Measurements from ENCODE around the gene RNF167. TPM values are rescaled to one million over a fixed set of nuclear protein-coding genes. Genes with fewer than 3 reads are reported as not detected.

Gene RNF167
- total RNA-seq, 1 donor from 2014 or later, result 119 TPM

GRCh38 chr17:4960279-4960922 lies 20.3 kb downstream of the RNF167 start:
- peaks cover 7% of the 10 kb centered on the region for H3K4me1 Mint-ChIP-seq
- no peaks in the 10 kb centered on the region for H3K27me3 Mint-ChIP-seq
- H3K27ac Mint-ChIP-seq, result no peak overlapping the region
- intact Hi-C loops (cut with micrococcal nuclease), result loop anchor here (10.0 kb wide), 1 partner anchor 166 kb away; the partner anchor contains the start of gene PSMB6
- peaks cover 36% of the 10 kb centered on the region for H3K36me3 Mint-ChIP-seq (ENCODE audit: low read depth)
- no peak overlapping the region for H3K4me3 Mint-ChIP-seq
- no peak for DNase-seq
- no peaks in the 10 kb centered on the region for H3K9me3 Mint-ChIP-seq

GRCh38 chr17:4965311-4965986 lies 25.4 kb downstream of the RNF167 start:
- Mint-ChIP-seq H3K36me3 (ENCODE audit: low read depth) (peaks cover 25% of the 10 kb centered on the region), H3K4me1 (peaks cover 12% of the 10 kb centered on the region), H3K9me3 (no peaks in the 10 kb centered on the region), H3K4me3 (peak overlapping the region; percentile 55), H3K27ac (no peak overlapping the region), H3K27me3 (no peaks in the 10 kb centered on the region)
- intact Hi-C loops (cut with micrococcal nuclease), result loop anchor here (10.0 kb wide), 1 partner anchor 171 kb away; the partner anchor contains the start of gene PSMB6
- DNase-seq, result no peak

DNA sequence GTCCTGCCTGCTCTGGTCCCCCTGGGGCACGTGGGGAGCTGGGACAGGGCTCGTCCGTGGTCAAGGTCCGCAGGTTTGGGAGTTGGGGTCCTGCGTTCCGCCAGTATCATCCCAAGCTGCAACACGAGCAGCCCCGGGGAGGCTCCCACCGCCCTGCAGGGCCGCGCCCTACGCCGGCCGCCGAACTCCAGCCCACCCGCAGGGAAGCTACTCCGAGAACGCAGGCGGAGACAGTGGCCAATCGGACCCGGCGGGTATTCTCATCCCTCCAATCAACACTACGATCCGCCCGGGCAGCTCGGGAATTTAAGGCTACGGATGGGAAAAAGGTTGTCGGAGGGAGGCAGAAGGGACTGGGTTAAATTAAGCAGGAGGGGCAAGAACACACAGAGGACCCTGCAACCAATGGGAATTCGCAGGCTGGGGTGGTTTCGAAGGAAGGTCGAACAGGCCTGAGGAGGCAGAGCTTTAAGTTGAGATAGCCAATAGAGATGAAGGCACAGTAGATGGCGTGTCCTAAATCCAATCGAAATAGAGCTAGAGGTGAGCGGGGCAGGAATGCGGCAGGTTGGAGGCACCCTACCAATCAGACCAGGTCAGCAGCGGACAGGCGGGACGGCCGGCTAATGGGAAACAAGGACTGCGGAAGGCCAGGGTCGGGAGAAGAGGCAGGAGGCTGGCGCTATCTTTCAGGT lies 26.9 kb downstream of the RNF167 start:
- H3K27me3 Mint-ChIP-seq, result no peaks in the 10 kb centered on the region
- intact Hi-C loops (cut with micrococcal nuclease), result loop anchor here (1.0 to 10.0 kb wide), 5 partner anchors 19 to 172 kb away; partner anchors contain the start of genes CAMTA2, INCA1, KIF1C and PFN1
- no peaks in the 10 kb centered on the region for H3K9me3 Mint-ChIP-seq
- peak; percentile 98 for DNase-seq
- H3K27ac Mint-ChIP-seq, result peak overlapping the region; percentile 82
- peaks cover 12% of the 10 kb centered on the region for H3K4me1 Mint-ChIP-seq
- no peak overlapping the region for H3K4me3 Mint-ChIP-seq
- H3K36me3 Mint-ChIP-seq (ENCODE audit: low read depth), result peaks cover 30% of the 10 kb centered on the region

GRCh38 chr17:4967539-4968485 lies 27.7 kb downstream of the RNF167 start, which contains the start of gene SPAG7:
SPAG7 (minus strand) TSS chr17:4967817; CDS start chr17:4967804, 13 bp downstream.
- Mint-ChIP-seq H3K4me1 (peaks cover 12% of the 10 kb centered on the region), H3K4me3 (no peak within 1 kb of the TSS), H3K36me3 (ENCODE audit: low read depth) (peaks cover 37% of the 10 kb centered on the region), H3K27ac (peak within 1 kb of the TSS; percentile 82), H3K27me3 (no peaks in the 10 kb centered on the region), H3K9me3 (no peaks in the 10 kb centered on the region)
- peak; percentile 99 for DNase-seq
- intact Hi-C loops (cut with micrococcal nuclease), result loop anchor here (1.0 to 10.0 kb wide), 5 partner anchors 19 to 173 kb away; partner anchors contain the start of genes CAMTA2, INCA1, KIF1C and PFN1

- Mint-ChIP-seq H3K4me1 (peaks cover 12% of the 10 kb centered on the region), H3K36me3 (ENCODE audit: low read depth) (peaks cover 40% of the 10 kb centered on the region), H3K27ac (no peak overlapping the region), H3K9me3 (no peaks in the 10 kb centered on the region), H3K27me3 (no peaks in the 10 kb centered on the region), H3K4me3 (no peak overlapping the region)
- no peak for DNase-seq
- intact Hi-C loops (cut with micrococcal nuclease), result loop anchor here (10.0 kb wide), 1 partner anchor 174 kb away; the partner anchor contains the start of gene PSMB6
Measured at GRCh38 chr17:4968486-4969046, 28.5 kb downstream of the RNF167 start.

DNA sequence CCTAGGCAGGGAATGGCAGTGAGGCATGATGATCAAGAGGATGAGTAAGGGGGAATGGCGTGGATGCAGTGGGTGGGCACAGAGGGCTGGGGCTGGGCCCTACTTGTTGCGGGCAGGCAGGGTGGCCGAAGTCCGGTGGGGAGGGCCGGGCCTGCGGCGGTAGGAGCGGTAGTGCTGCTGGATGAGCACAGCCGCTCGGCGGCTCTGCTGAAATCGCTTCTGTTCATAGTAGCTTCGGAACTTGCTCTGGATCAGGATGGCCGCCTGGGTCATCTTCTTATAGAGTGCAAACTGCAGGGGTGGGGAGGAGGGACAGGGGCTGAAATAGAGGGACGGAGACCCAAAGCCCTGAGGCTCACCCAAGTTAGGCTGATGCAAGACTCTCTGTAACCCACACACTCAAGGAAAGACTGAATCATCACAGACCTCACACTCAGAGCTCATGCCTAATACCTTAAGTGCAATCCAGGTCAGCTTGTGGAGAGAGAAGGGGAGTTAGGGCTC lies 29.0 kb downstream of the RNF167 start:
- H3K36me3 Mint-ChIP-seq (ENCODE audit: low read depth), result peaks cover 45% of the 10 kb centered on the region
- no peak overlapping the region for H3K4me3 Mint-ChIP-seq
- peak; percentile 78 for DNase-seq
- intact Hi-C loops (cut with micrococcal nuclease), result loop anchor here (10.0 kb wide), 1 partner anchor 174 kb away; the partner anchor contains the start of gene PSMB6
- H3K9me3 Mint-ChIP-seq, result no peaks in the 10 kb centered on the region
- H3K4me1 Mint-ChIP-seq, result peaks cover 12% of the 10 kb centered on the region
- no peaks in the 10 kb centered on the region for H3K27me3 Mint-ChIP-seq
- no peak overlapping the region for H3K27ac Mint-ChIP-seq

DNA sequence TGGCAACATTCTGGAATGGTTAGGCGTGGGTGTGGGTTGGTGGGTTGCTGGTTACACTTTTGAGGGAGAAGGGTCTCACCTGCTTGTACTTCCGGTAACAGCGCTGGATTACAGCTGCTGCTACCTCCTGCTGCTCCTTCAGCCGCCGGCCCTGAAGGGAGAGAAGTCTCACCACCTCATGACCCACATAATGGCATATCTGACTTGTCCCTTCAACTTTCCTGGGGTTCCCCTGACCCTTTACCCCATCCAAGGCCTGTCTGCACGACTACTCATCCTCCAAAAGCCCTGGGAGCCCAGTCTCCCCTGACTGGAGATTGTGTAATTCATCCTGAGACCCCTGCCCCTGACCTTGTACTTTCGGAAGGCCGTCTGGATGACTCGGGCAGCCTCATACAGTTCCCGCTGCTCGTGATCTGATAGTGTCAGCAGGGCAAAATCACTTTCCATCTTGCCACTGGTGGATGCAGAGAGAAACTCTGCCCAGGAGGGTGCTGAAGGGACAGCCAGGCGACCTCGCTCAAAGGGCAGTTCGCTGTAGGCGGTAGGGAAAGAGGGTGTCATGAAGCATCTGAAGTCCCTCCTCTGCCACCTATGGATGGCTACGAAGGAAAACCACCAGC lies 29.6 kb downstream of the RNF167 start:
- intact Hi-C loops (cut with micrococcal nuclease), result loop anchor here (10.0 kb wide), 1 partner anchor 175 kb away; the partner anchor contains the start of gene PSMB6
- no peak overlapping the region for H3K27ac Mint-ChIP-seq
- no peak overlapping the region for H3K4me3 Mint-ChIP-seq
- H3K9me3 Mint-ChIP-seq, result no peaks in the 10 kb centered on the region
- H3K27me3 Mint-ChIP-seq, result no peaks in the 10 kb centered on the region
- peaks cover 12% of the 10 kb centered on the region for H3K4me1 Mint-ChIP-seq
- H3K36me3 Mint-ChIP-seq (ENCODE audit: low read depth), result peaks cover 50% of the 10 kb centered on the region
- no peak for DNase-seq

- H3K36me3 Mint-ChIP-seq (ENCODE audit: low read depth), result peaks cover 51% of the 10 kb centered on the region
- DNase-seq, result no peak
- H3K27me3 Mint-ChIP-seq, result no peaks in the 10 kb centered on the region
- H3K4me1 Mint-ChIP-seq, result peaks cover 10% of the 10 kb centered on the region
- no peak overlapping the region for H3K27ac Mint-ChIP-seq
- intact Hi-C loops (cut with micrococcal nuclease), result no loop called here
- peak overlapping the region; percentile 27 for H3K4me3 Mint-ChIP-seq
- H3K9me3 Mint-ChIP-seq, result no peaks in the 10 kb centered on the region
Measured at GRCh38 chr17:4970273-4970672, 30.2 kb downstream of the RNF167 start.

DNA sequence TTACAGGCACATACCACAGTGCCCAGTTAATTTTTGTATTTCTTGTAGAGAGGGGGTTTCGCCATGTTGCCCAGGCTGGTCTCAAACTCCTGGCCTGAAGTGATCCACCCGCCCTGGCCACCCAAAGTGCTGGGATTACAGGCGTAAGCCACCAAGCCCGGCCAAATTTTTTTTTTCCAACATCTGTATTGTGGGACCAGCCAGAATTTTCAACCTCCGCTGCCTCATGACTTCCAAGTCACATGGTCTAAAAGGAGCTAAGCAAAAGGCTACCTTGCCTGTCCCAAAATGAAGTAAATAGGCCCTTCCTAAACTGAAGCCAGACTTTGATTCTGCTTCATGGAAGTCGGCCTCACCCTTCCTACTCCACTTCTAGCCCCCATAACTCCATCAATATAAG lies 31.8 kb downstream of the RNF167 start:
- no peak overlapping the region for H3K4me3 Mint-ChIP-seq
- H3K4me1 Mint-ChIP-seq, result peaks cover 3% of the 10 kb centered on the region
- no peak overlapping the region for H3K27ac Mint-ChIP-seq
- H3K36me3 Mint-ChIP-seq (ENCODE audit: low read depth), result peaks cover 48% of the 10 kb centered on the region
- intact Hi-C loops (cut with micrococcal nuclease), result no loop called here
- no peaks in the 10 kb centered on the region for H3K9me3 Mint-ChIP-seq
- H3K27me3 Mint-ChIP-seq, result no peaks in the 10 kb centered on the region
- no peak for DNase-seq

DNA sequence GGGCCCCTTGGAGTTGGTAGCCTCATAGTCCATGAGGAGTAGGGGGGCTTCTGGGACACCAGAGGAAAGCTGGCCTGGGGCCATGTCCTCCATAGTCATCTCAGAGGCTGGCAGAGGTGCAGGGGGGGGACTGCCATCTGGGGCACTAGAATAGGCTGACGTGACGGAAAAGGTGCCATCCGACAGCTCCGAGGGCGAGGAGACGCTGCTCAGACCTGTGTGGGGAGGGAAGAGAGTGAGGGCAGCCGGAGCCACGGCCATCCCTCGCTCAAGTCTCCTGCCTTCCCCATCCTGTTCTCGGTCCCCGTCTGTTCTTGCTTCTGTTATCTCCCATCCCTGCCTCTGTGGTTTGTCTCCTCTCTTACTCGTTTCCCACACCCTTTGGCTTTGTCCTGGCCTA lies 32.3 kb downstream of the RNF167 start:
- Mint-ChIP-seq H3K4me3 (no peak overlapping the region), H3K27me3 (no peaks in the 10 kb centered on the region), H3K4me1 (peaks cover 3% of the 10 kb centered on the region), H3K27ac (no peak overlapping the region), H3K36me3 (ENCODE audit: low read depth) (peaks cover 53% of the 10 kb centered on the region), H3K9me3 (no peaks in the 10 kb centered on the region)
- intact Hi-C loops (cut with micrococcal nuclease), result no loop called here
- no peak for DNase-seq

GRCh38 chr17:4972752-4973151 lies 32.7 kb downstream of the RNF167 start:
- H3K4me3 Mint-ChIP-seq, result no peak overlapping the region
- no peak for DNase-seq
- intact Hi-C loops (cut with micrococcal nuclease), result no loop called here
- H3K27ac Mint-ChIP-seq, result no peak overlapping the region
- peaks cover 3% of the 10 kb centered on the region for H3K4me1 Mint-ChIP-seq
- H3K36me3 Mint-ChIP-seq (ENCODE audit: low read depth), result peaks cover 57% of the 10 kb centered on the region
- H3K27me3 Mint-ChIP-seq, result no peaks in the 10 kb centered on the region
- H3K9me3 Mint-ChIP-seq, result no peaks in the 10 kb centered on the region
